T-cell (primary cell): ENCODE results near the gene LRFN2. TPM values are rescaled to one million over a fixed set of nuclear protein-coding genes. Genes with fewer than 3 reads are reported as not detected.
A peak's percentile ranks its signal among the peaks of the same experiment; 100 is the strongest.

Source experiments
- ATAC-seq, 4 experiments: fragments of 200-7000 bp in 3 of 4; fragments of 150-1000 bp in 1 of 4; cut with Tn5 transposase; replicated peaks in 1 of 4; 1 replicate in 3 of 4; 2 replicates in 1 of 4; pipeline ENCODE4 v1.10.0; 2021; ENCODE audit warnings: moderate library complexity in 3 of 4, mild to moderate bottlenecking in 2 of 4, moderate number of reproducible peaks in 1 of 4
- CTCF ChIA-PET, 2 donors: fragments of 300-600 bp; sonication (Branson Sonifier 250); formaldehyde crosslinking; loops; one replicate each; lab custom pipeline; 2022; ENCODE audit warnings: antibody characterized with exemption in 2 of 2; lab: Charles Lee
- POLR2A ChIA-PET, 2 donors: fragments of 300-600 bp; sonication (Branson Sonifier 250); formaldehyde crosslinking; loops; one replicate each; lab custom pipeline; 2022; ENCODE audit warnings: antibody characterized with exemption in 2 of 2; lab: Charles Lee
- DNase-seq, 35 experiments: peaks; one replicate each; pipeline versions ENCODE4 v3.0.0 to v3.0.0-alpha.2; 2013 to 2023
- H3K27ac ChIP-seq: one replicate; pipeline ENCODE4 v1.5.1; 2013; ENCODE audit warnings: low read length
- H3K27me3 ChIP-seq, 2 experiments: replicated peaks in 1 of 2; 1 replicate in 1 of 2; 2 replicates in 1 of 2; pipeline versions ENCODE4 v1.6.1 to v1.7.0; 2013; ENCODE audit warnings: low read length in 1 of 2, mixed read lengths in 1 of 2; ENCODE audit not compliant: control insufficient read depth in 2 of 2, insufficient read depth in 2 of 2; ENCODE audit errors: extremely low read depth in 1 of 2
- H3K36me3 ChIP-seq, 2 donors: 1 replicate in 1 of 2; 2 replicates in 1 of 2; pipeline versions ENCODE4 v1.6.1 to v1.7.0; 2013; ENCODE audit warnings: low read length in 1 of 2; ENCODE audit not compliant: control insufficient read depth in 2 of 2, insufficient read depth in 1 of 2; ENCODE audit errors: extremely low read depth in 1 of 2
- H3K4me1 ChIP-seq, 2 experiments: 1 replicate in 1 of 2; 2 replicates in 1 of 2; pipeline versions ENCODE4 v1.6.1 to v1.7.0; 2013; ENCODE audit warnings: low read length in 2 of 2, mixed read lengths in 1 of 2; ENCODE audit not compliant: insufficient read depth in 2 of 2, control insufficient read depth in 1 of 2; ENCODE audit errors: extremely low read depth in 1 of 2
- H3K4me3 ChIP-seq, 2 donors: 1 replicate in 1 of 2; 2 replicates in 1 of 2; pipeline versions ENCODE4 v1.5.1 to v1.7.0; 2013; ENCODE audit warnings: mild to moderate bottlenecking in 2 of 2, low read length in 1 of 2, moderate library complexity in 1 of 2; ENCODE audit not compliant: control insufficient read depth in 1 of 2; ENCODE audit errors: extremely low read depth in 1 of 2
- H3K9me3 ChIP-seq: 2 replicates; pipeline ENCODE4 v1.7.0; 2013
- H3K27ac Mint-ChIP-seq, 2 donors: one replicate each; pipeline ENCODE4 v1.8.0; 2020 to 2021; ENCODE audit warnings: mild to moderate bottlenecking in 2 of 2, mixed read lengths in 2 of 2
- H3K27me3 Mint-ChIP-seq, 2 donors: one replicate each; pipeline ENCODE4 v1.8.0; 2021 to 2022; ENCODE audit warnings: mixed read lengths in 2 of 2
- H3K36me3 Mint-ChIP-seq: one replicate; pipeline ENCODE4 v1.8.0; 2021; ENCODE audit warnings: mixed read lengths
- H3K4me1 Mint-ChIP-seq, 3 donors: one replicate each; pipeline ENCODE4 v1.8.0; 2020 to 2022; ENCODE audit warnings: mixed read lengths in 3 of 3, mild to moderate bottlenecking in 1 of 3
- H3K4me3 Mint-ChIP-seq, 3 donors: one replicate each; pipeline ENCODE4 v1.8.0; 2020 to 2022; ENCODE audit warnings: mild to moderate bottlenecking in 3 of 3, mixed read lengths in 3 of 3, moderate library complexity in 3 of 3
- H3K9me3 Mint-ChIP-seq, 3 donors: one replicate each; pipeline ENCODE4 v1.8.0; 2020 to 2022; ENCODE audit warnings: mixed read lengths in 3 of 3
- WGBS: methylation state at CpG from one replicate; pipeline ENCODE4 v1.1.5; 2013; ENCODE audit warnings: missing lambda C conversion rate; ENCODE audit not compliant: insufficient coverage; 5-methylcytosine and 5-hydroxymethylcytosine counted together
- total RNA-seq, 35 experiments: library from RNA in 6 of 35; stranded (reverse) in 6 of 35; fragments of 120-200 nt in 1 of 35; gene quantifications; one replicate each; pipeline versions ENCODE4 v1.2.1 to v1.2.4 and lab custom pipeline; 2013 to 2026

The LRFN2 gene
- total RNA-seq, 5 donors from 2014 or later (not counting 1 experiment from before 2014, with no cell fraction given) = 0.12 to 1.7 (median 0.92) TPM

DNA sequence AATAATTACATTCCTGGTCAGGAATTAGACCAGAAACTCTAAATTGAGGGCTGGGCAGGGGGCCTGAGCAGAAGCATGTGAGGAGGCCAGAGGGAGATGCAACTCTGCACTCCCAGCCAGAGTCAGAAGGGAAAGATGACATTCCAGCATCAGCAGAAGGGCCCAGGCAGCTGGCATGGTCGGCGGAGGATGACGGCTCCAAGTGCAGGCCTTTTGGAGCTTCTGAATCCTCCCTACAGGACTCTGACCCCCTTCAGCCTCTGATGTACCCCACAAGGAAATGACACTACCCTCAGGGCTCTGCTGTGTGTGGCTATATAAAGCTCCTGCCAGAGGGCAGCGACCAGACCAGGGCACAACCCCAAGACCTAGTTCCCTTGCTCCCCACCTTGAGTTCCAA, 1.9 kb downstream of the LRFN2 start:
- Mint-ChIP-seq H3K9me3 (no peaks in the 10 kb centered on the region), H3K36me3 (no peaks in the 10 kb centered on the region), H3K27me3 (peaks cover 20 to 37% of the 10 kb centered on the region in 2 donors), H3K4me3 (peak overlapping the region; percentile 2 to 72 (median 12)), H3K27ac (no peak overlapping the region), H3K4me1 (peaks cover 25 to 30% (median 27%) of the 10 kb centered on the region in 3 donors)
- no peaks in the 10 kb centered on the region for H3K36me3 ChIP-seq
- peaks cover 0 to 28% of the 10 kb centered on the region in 2 experiments for H3K4me1 ChIP-seq
- no CpG with 5 or more reads among the region's 4 CpGs for WGBS
- POLR2A ChIA-PET = interaction anchor here in 1 of 2 donors (0.6 kb wide), 1 partner anchor 1060 kb away, joined by 3 read pairs; no protein-coding TSS in a partner anchor
- ATAC-seq (no peak), DNase-seq (no peak)
- no peak overlapping the region for H3K27ac ChIP-seq
- H3K4me3 ChIP-seq = no peak overlapping the region
- peaks cover 0 to 31% of the 10 kb centered on the region in 2 experiments for H3K27me3 ChIP-seq
- no peaks in the 10 kb centered on the region for H3K9me3 ChIP-seq
- CTCF ChIA-PET = no interaction called here

- CTCF ChIA-PET = no interaction called here
- Histone ChIP-seq H3K27ac (no peak overlapping the region), H3K4me1 (peaks cover 0 to 28% of the 10 kb centered on the region in 2 experiments), H3K4me3 (no peak overlapping the region), H3K27me3 (peaks cover 0 to 31% of the 10 kb centered on the region in 2 experiments), H3K9me3 (no peaks in the 10 kb centered on the region), H3K36me3 (no peaks in the 10 kb centered on the region)
- no peaks in the 10 kb centered on the region for H3K9me3 Mint-ChIP-seq
- H3K36me3 Mint-ChIP-seq = no peaks in the 10 kb centered on the region
- ATAC-seq (no peak), DNase-seq (no peak)
- peaks cover 20 to 37% of the 10 kb centered on the region in 2 donors for H3K27me3 Mint-ChIP-seq
- H3K27ac Mint-ChIP-seq = no peak overlapping the region
- H3K4me3 Mint-ChIP-seq = peak overlapping the region; percentile 2 to 14 (median 12)
- 40% methylated on average over 2 of the region's 2 CpGs for WGBS
- POLR2A ChIA-PET = interaction anchor here in 1 of 2 donors (0.6 kb wide), 1 partner anchor 1059 kb away, joined by 3 read pairs; no protein-coding TSS in a partner anchor
- peaks cover 25 to 30% (median 27%) of the 10 kb centered on the region in 3 donors for H3K4me1 Mint-ChIP-seq
Observed at GRCh38 chr6:40584741-40585140, 2.4 kb downstream of the LRFN2 start.

DNA sequence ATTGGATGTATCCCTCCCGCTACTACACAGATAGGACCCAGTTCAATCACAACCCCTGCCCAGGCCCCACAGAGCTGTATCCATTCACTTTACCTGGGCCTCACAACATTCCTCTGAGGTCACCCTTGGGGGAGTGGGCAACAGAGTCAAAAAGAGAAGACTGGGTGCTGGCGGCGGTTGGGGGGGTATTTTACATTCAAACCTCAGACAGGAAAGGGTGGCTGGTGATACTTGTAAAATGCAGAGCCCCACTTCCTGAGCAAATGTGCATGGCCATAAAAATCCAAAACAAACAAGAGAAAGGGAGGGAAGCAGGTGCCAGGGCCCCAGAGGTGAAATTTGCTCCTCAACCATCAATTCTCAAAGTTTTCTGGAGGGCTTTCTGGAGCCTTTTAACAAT, 3.5 kb downstream of the LRFN2 start:
- Histone ChIP-seq H3K36me3 (no peaks in the 10 kb centered on the region), H3K9me3 (no peaks in the 10 kb centered on the region), H3K27ac (no peak overlapping the region), H3K4me3 (no peak overlapping the region), H3K4me1 (peaks cover 0 to 28% of the 10 kb centered on the region in 2 experiments), H3K27me3 (peaks cover 0 to 30% of the 10 kb centered on the region in 2 experiments)
- Mint-ChIP-seq H3K27me3 (peaks cover 16 to 32% of the 10 kb centered on the region in 2 donors), H3K4me3 (no peak overlapping the region), H3K27ac (peak overlapping the region in 1 of 2 donors; percentile 35), H3K9me3 (no peaks in the 10 kb centered on the region), H3K36me3 (no peaks in the 10 kb centered on the region), H3K4me1 (peaks cover 25 to 30% (median 27%) of the 10 kb centered on the region in 3 donors)
- WGBS = no CpG with 5 or more reads among the region's 3 CpGs
- POLR2A ChIA-PET = no interaction called here
- CTCF ChIA-PET = no interaction called here
- no peak for ATAC-seq
- no peak for DNase-seq

DNA sequence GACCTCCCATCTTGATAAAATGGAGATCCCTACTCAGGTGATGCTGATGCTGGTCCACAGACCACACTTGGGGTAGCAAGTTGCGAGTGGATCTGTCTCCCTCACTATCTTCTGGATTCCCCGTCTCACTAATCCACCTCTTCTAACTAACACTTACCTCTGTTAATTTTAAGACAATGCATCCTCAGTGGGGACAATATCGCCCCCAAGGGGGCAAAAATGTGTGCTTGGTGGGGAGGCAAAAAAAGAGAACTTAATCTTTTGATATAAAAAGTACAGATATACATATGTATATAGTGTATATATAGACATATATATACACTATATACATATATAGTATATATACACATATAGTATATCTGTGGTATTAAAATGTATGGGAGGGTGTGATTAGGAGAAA, 4.3 kb downstream of the LRFN2 start:
- ChIA-PET CTCF (interaction anchor here in 1 of 2 donors (0.7 kb wide), 1 partner anchor 23 kb away, joined by 3 read pairs; no protein-coding TSS in a partner anchor), POLR2A (no interaction called here)
- Mint-ChIP-seq H3K4me1 (peaks cover 24 to 27% (median 27%) of the 10 kb centered on the region in 3 donors), H3K27ac (no peak overlapping the region), H3K36me3 (no peaks in the 10 kb centered on the region), H3K9me3 (no peaks in the 10 kb centered on the region), H3K4me3 (no peak overlapping the region), H3K27me3 (peaks cover 14 to 25% of the 10 kb centered on the region in 2 donors)
- no CpG with 5 or more reads among the region's 3 CpGs for WGBS
- H3K27ac ChIP-seq = no peak overlapping the region
- no peaks in the 10 kb centered on the region for H3K36me3 ChIP-seq
- peaks cover 0 to 25% of the 10 kb centered on the region in 2 experiments for H3K4me1 ChIP-seq
- ATAC-seq (no peak), DNase-seq (peak in 7 of 35 experiments; percentile 13 to 32 (median 20))
- no peak overlapping the region for H3K4me3 ChIP-seq
- H3K9me3 ChIP-seq = no peaks in the 10 kb centered on the region
- peaks cover 0 to 27% of the 10 kb centered on the region in 2 experiments for H3K27me3 ChIP-seq

DNA sequence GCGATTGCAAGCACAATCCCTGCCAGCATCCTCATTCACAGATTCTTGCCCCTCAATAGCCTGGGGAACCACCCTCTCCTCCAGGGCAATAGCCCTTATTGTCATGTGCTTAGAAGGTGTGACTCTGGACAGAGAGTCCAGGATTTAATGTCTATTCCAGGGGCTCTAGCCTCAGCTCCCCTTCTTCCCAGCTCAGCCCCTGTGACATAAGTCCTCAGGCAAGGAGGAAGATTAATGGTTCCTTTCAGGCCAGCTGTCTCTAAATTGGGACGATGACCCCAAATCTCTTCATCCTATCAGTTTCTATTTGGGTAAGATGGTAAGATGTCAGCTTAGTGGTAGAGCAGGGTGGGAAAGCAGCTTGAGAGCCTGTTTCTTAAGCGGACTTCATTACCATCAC, 8.1 kb downstream of the LRFN2 start:
- no peaks in the 10 kb centered on the region for H3K9me3 Mint-ChIP-seq
- ATAC-seq = no peak
- Histone ChIP-seq H3K9me3 (no peaks in the 10 kb centered on the region), H3K4me3 (no peak overlapping the region), H3K36me3 (no peaks in the 10 kb centered on the region), H3K27ac (no peak overlapping the region), H3K4me1 (peaks cover 0 to 10% of the 10 kb centered on the region in 2 experiments), H3K27me3 (peaks cover 0 to 11% of the 10 kb centered on the region in 2 experiments)
- H3K4me1 Mint-ChIP-seq = peaks cover 4 to 8% (median 8%) of the 10 kb centered on the region in 3 donors
- no peak overlapping the region for H3K4me3 Mint-ChIP-seq
- no peak for DNase-seq
- no peaks in the 10 kb centered on the region for H3K36me3 Mint-ChIP-seq
- peaks cover 1 to 4% of the 10 kb centered on the region in 2 donors for H3K27me3 Mint-ChIP-seq
- CTCF ChIA-PET = no interaction called here
- 80% methylated on average over 1 of the region's 3 CpGs for WGBS
- H3K27ac Mint-ChIP-seq = no peak overlapping the region
- POLR2A ChIA-PET = no interaction called here

GRCh38 chr6:40577672-40578071, 9.5 kb downstream of the LRFN2 start:
- Mint-ChIP-seq H3K9me3 (no peaks in the 10 kb centered on the region), H3K4me3 (no peak overlapping the region), H3K27me3 (no peaks in the 10 kb centered on the region), H3K4me1 (no peaks in the 10 kb centered on the region), H3K27ac (no peak overlapping the region), H3K36me3 (no peaks in the 10 kb centered on the region)
- no peak overlapping the region for H3K4me3 ChIP-seq
- ChIA-PET CTCF (no interaction called here), POLR2A (no interaction called here)
- WGBS = 60% methylated on average over 1 of the region's 4 CpGs
- no peaks in the 10 kb centered on the region for H3K9me3 ChIP-seq
- H3K36me3 ChIP-seq = no peaks in the 10 kb centered on the region
- H3K4me1 ChIP-seq = no peaks in the 10 kb centered on the region
- no peak overlapping the region for H3K27ac ChIP-seq
- H3K27me3 ChIP-seq = peaks cover 0 to 8% of the 10 kb centered on the region in 2 experiments
- DNase-seq (no peak), ATAC-seq (no peak)
